ENCODE measurements around the gene OR1N2.
"Not testable (repeated sequence)": the region's sequence is repeated elsewhere in the genome, so short reads cannot be mapped to it uniquely, and the experiment has no call there.

Gene OR1N2

GRCh38 chr9:122579874-122580273 lies 27.0 kb downstream of the OR1N2 start:
- H3K36me3 ChIP-seq = no peaks in the 10 kb centered on the region
- no peak for DNase-seq
- no peak for TF ChIP-seq CTCF (IDR thresholded peaks at IDR 0.05; ENCODE audit: low read depth, low read length)
- H3K4me3 ChIP-seq (ENCODE audit: low read depth, low read length) = no peak overlapping the region
- no peaks in the 10 kb centered on the region for H3K27me3 ChIP-seq (ENCODE audit: insufficient read depth, low read depth, severe bottlenecking)
- peaks cover 4% of the 10 kb centered on the region for H3K9me3 ChIP-seq (ENCODE audit: severe bottlenecking)
- H3K27ac ChIP-seq = no peak overlapping the region

GRCh38 chr9:122580360-122580759 lies 27.4 kb downstream of the OR1N2 start:
- Histone ChIP-seq H3K9me3 (ENCODE audit: severe bottlenecking) (peaks cover 4% of the 10 kb centered on the region), H3K36me3 (no peaks in the 10 kb centered on the region), H3K27me3 (ENCODE audit: insufficient read depth, low read depth, severe bottlenecking) (no peaks in the 10 kb centered on the region), H3K27ac (no peak overlapping the region), H3K4me3 (ENCODE audit: low read depth, low read length) (no peak overlapping the region)
- DNase-seq = no peak
- no peak for TF ChIP-seq CTCF (IDR thresholded peaks at IDR 0.05; ENCODE audit: low read depth, low read length)

- DNase-seq; H3K36me3 ChIP-seq; H3K27ac ChIP-seq; H3K9me3 ChIP-seq (ENCODE audit: severe bottlenecking); H3K27me3 ChIP-seq (ENCODE audit: insufficient read depth, low read depth, severe bottlenecking); H3K4me3 ChIP-seq (ENCODE audit: low read depth, low read length): not testable (repeated sequence)
Observed at GRCh38 chr9:122583284-122583683, 30.4 kb downstream of the OR1N2 start, which contains the start of gene OR1L8. OR1L8 (minus strand) TSS chr9:122583384; CDS start chr9:122568477, 14,907 bp downstream.
